Caco-2 (cell line): ENCODE data around the gene PRR15L. TPM values are rescaled to one million over a fixed set of nuclear protein-coding genes. Genes with fewer than 3 reads are reported as not detected.
A peak's percentile ranks its signal among the peaks of the same experiment; 100 is the strongest.

ENCODE experiments used
- BruUV-seq: library from RNA; stranded (reverse); fragments of 400-500 nt; replicated peaks from 2 replicates; lab custom pipeline; 2021; lab: Mats Ljungman, UMichigan
- CTCF ChIA-PET: fragments of 300-600 bp; sonication (Branson Sonifier 250); formaldehyde crosslinking; loops from one replicate; lab custom pipeline; 2022; ENCODE audit warnings: antibody characterized with exemption; lab: Charles Lee
- POLR2A ChIA-PET: fragments of 300-600 bp; sonication (Branson Sonifier 250); formaldehyde crosslinking; loops from one replicate; lab custom pipeline; 2022; ENCODE audit warnings: antibody characterized with exemption; lab: Charles Lee
- DNase-seq, 2 experiments: peaks; one replicate each; pipeline versions ENCODE4 v3.0.0 to v3.0.0-alpha.2; 2020 to 2022
- H3K27me3 ChIP-seq: replicated peaks from 2 replicates; pipeline ENCODE4 v1.6.0; 2011; ENCODE audit warnings: low read length; ENCODE audit not compliant: control insufficient read depth, insufficient read depth
- H3K36me3 ChIP-seq: 2 replicates; pipeline ENCODE4 v1.5.1; 2011; ENCODE audit warnings: low read length; ENCODE audit not compliant: control insufficient read depth, insufficient read depth
- H3K4me1 ChIP-seq: fragments of 250-450 bp; sonication (Bioruptor Pico); 2 replicates; pipeline ENCODE4 v1.5.1; 2020; ENCODE audit warnings: mild to moderate bottlenecking
- H3K4me3 ChIP-seq: 2 replicates; pipeline ENCODE4 v1.5.1; 2011; ENCODE audit warnings: low read depth, mild to moderate bottlenecking, control low read depth, low read length
- H3K9me3 ChIP-seq: fragments of 250-450 bp; sonication (Bioruptor Pico); 2 replicates; pipeline ENCODE4 v1.5.1; 2020; ENCODE audit warnings: mild to moderate bottlenecking, moderate library complexity
- H3K27ac Mint-ChIP-seq: one replicate; pipeline ENCODE4 v1.8.0; 2022; ENCODE audit warnings: mixed read lengths; ENCODE audit not compliant: unreplicated experiment
- H3K27me3 Mint-ChIP-seq: one replicate; pipeline ENCODE4 v1.8.0; 2022; ENCODE audit warnings: mixed read lengths; ENCODE audit not compliant: insufficient read depth, unreplicated experiment
- H3K36me3 Mint-ChIP-seq: one replicate; pipeline ENCODE4 v1.8.0; 2022; ENCODE audit warnings: mild to moderate bottlenecking, mixed read lengths; ENCODE audit not compliant: insufficient read depth, unreplicated experiment
- H3K4me1 Mint-ChIP-seq: one replicate; pipeline ENCODE4 v1.8.0; 2022; ENCODE audit warnings: low read depth, mixed read lengths; ENCODE audit not compliant: unreplicated experiment
- H3K4me3 Mint-ChIP-seq: one replicate; pipeline ENCODE4 v1.8.0; 2022; ENCODE audit warnings: mild to moderate bottlenecking, moderate library complexity, mixed read lengths; ENCODE audit not compliant: unreplicated experiment
- H3K9me3 Mint-ChIP-seq: one replicate; pipeline ENCODE4 v1.8.0; 2022; ENCODE audit warnings: mixed read lengths; ENCODE audit not compliant: unreplicated experiment
- CTCF ChIP-seq, 2 experiments: fragments of 200-600 bp in 1 of 2; IDR thresholded peaks; 1 replicate in 1 of 2; 2 replicates in 1 of 2; pipeline versions ENCODE4 v1.5.1 to v1.8.0; 2011 to 2022; ENCODE audit warnings: antibody characterized with exemption in 1 of 2, control low read depth in 1 of 2, inconsistent platforms in 1 of 2, low read depth in 1 of 2, low read length in 1 of 2, mild to moderate bottlenecking in 1 of 2, moderate library complexity in 1 of 2; ENCODE audit not compliant: insufficient read depth in 1 of 2, severe bottlenecking in 1 of 2, unreplicated experiment in 1 of 2
- intact Hi-C: fragments of 100-400 bp; cut with micrococcal nuclease; formaldehyde crosslinking; loops from one replicate; pipeline ENCODE4 v1.10.0; 2022; ENCODE audit not compliant: unreplicated experiment
- total RNA-seq: library from RNA; stranded (reverse); gene quantifications from 2 replicates; pipeline ENCODE4 v1.2.3, GENCODE V29; 2022

Gene PRR15L
- total RNA-seq, 1 experiment from 2014 or later, result 24.3 TPM

GRCh38 chr17:47953909-47954308, 3.8 kb downstream of the PRR15L start:
- no peak for DNase-seq
- no TSS peak for BruUV-seq
- ChIA-PET CTCF (interaction anchor here (0.9 to 8.3 kb wide), 5 partner anchors 12 to 113 kb away, joined by 3 to 172 read pairs (median 32); partner anchors contain the start of genes CDK5RAP3, PNPO and SCRN2), POLR2A (interaction anchor here (0.7 kb wide), 1 partner anchor 17 kb away, joined by 3 read pairs; no protein-coding TSS in a partner anchor)
- peaks cover 45% of the 10 kb centered on the region for H3K4me1 ChIP-seq
- no peaks in the 10 kb centered on the region for H3K27me3 Mint-ChIP-seq
- H3K36me3 ChIP-seq, result peaks cover 23% of the 10 kb centered on the region
- peaks cover 48% of the 10 kb centered on the region for H3K4me1 Mint-ChIP-seq
- H3K9me3 Mint-ChIP-seq, result no peaks in the 10 kb centered on the region
- H3K9me3 ChIP-seq, result no peaks in the 10 kb centered on the region
- intact Hi-C loops, result no loop called here
- H3K36me3 Mint-ChIP-seq, result peaks cover 46% of the 10 kb centered on the region
- peak overlapping the region; percentile 13 for H3K4me3 ChIP-seq
- H3K27ac Mint-ChIP-seq, result peak overlapping the region; percentile 5
- no peaks in the 10 kb centered on the region for H3K27me3 ChIP-seq
- TF ChIP-seq CTCF (IDR thresholded peaks at IDR 0.05; ENCODE audit: insufficient read depth in 1 of 2, low read depth in 1 of 2, low read length in 1 of 2, severe bottlenecking in 1 of 2, unreplicated experiment in 1 of 2), result peak; percentile 25 to 29
- H3K4me3 Mint-ChIP-seq, result no peak overlapping the region

GRCh38 chr17:47952171-47953021, 5.3 kb downstream of the PRR15L start:
- CTCF ChIA-PET, result interaction anchor here (3.1 to 6.3 kb wide), 2 partner anchors 11 to 16 kb away, joined by 18 to 172 read pairs; partner anchors contain the start of genes CDK5RAP3 and PNPO
- intact Hi-C loops, result no loop called here
- POLR2A ChIA-PET, result interaction anchor here (0.6 to 6.0 kb wide), 5 partner anchors 11 to 97 kb away, joined by 3 to 62 read pairs (median 4); partner anchors contain the start of genes CDK5RAP3 and PNPO
- H3K27me3 ChIP-seq, result no peaks in the 10 kb centered on the region
- H3K36me3 ChIP-seq, result peaks cover 29% of the 10 kb centered on the region
- H3K9me3 ChIP-seq, result no peaks in the 10 kb centered on the region
- no peak overlapping the region for H3K4me3 ChIP-seq
- Mint-ChIP-seq H3K9me3 (no peaks in the 10 kb centered on the region), H3K27me3 (no peaks in the 10 kb centered on the region), H3K4me3 (no peak overlapping the region), H3K4me1 (peaks cover 38% of the 10 kb centered on the region), H3K27ac (no peak overlapping the region), H3K36me3 (peaks cover 61% of the 10 kb centered on the region)
- TF ChIP-seq CTCF (IDR thresholded peaks at IDR 0.05; ENCODE audit: insufficient read depth in 1 of 2, low read depth in 1 of 2, low read length in 1 of 2, severe bottlenecking in 1 of 2, unreplicated experiment in 1 of 2), result no peak
- BruUV-seq, result no TSS peak
- H3K4me1 ChIP-seq, result peaks cover 30% of the 10 kb centered on the region
- no peak for DNase-seq

- no peak overlapping the region for H3K4me3 ChIP-seq
- no TSS peak for BruUV-seq
- peaks cover 16% of the 10 kb centered on the region for H3K4me1 ChIP-seq
- H3K27me3 ChIP-seq, result no peaks in the 10 kb centered on the region
- Mint-ChIP-seq H3K36me3 (peaks cover 79% of the 10 kb centered on the region), H3K27me3 (no peaks in the 10 kb centered on the region), H3K9me3 (no peaks in the 10 kb centered on the region), H3K4me3 (no peak overlapping the region), H3K27ac (no peak overlapping the region), H3K4me1 (peaks cover 28% of the 10 kb centered on the region)
- no peaks in the 10 kb centered on the region for H3K9me3 ChIP-seq
- POLR2A ChIA-PET, result interaction anchor here (0.6 to 6.0 kb wide), 6 partner anchors 9 to 119 kb away, joined by 3 to 62 read pairs (median 4); partner anchors contain the start of genes CDK5RAP3, LRRC46, MRPL10 and PNPO
- DNase-seq, result peak in 1 of 2 experiments; percentile 50
- H3K36me3 ChIP-seq, result peaks cover 31% of the 10 kb centered on the region
- intact Hi-C loops, result no loop called here
- CTCF ChIA-PET, result interaction anchor here (0.7 to 6.3 kb wide), 14 partner anchors 9 to 1667 kb away, joined by 3 to 172 read pairs (median 8); partner anchors contain the start of genes CDK5RAP3, PNPO, SCRN2 and SP2
- TF ChIP-seq CTCF (IDR thresholded peaks at IDR 0.05; ENCODE audit: insufficient read depth in 1 of 2, low read depth in 1 of 2, low read length in 1 of 2, severe bottlenecking in 1 of 2, unreplicated experiment in 1 of 2), result no peak
Observed at GRCh38 chr17:47950448-47950847, 7.2 kb downstream of the PRR15L start.
